GM21576 (cell line): ENCODE results near the gene ZNF280B.
"Not testable (repeated sequence)": the region's sequence is repeated elsewhere in the genome, so short reads cannot be mapped to it uniquely, and the experiment has no call there.

Experiments used
- ATAC-seq: cut with Tn5 transposase; IDR thresholded peaks from one replicate; pipeline ENCODE4 v1.9.1; 2021; ENCODE audit warnings: mild to moderate bottlenecking, moderate library complexity; ENCODE audit not compliant: unreplicated experiment

ZNF280B gene

DNA sequence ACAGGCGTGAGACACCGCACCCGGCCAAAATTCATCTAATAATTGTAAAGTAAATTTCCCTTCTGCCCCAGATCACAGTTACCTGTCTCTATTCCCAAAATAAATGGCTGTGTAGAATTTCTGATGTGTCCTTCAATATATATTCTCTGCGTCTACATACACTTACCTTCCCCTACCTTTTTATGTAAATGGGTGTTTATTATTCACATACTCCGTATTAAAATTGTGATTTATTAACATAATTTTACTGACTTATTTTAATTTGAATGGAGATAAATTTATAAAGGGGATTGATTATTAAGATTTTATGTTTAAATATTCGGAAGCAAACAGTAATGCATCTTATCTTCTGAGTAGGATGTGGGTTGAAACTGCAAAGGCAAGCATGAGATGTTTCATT, 28.0 kb upstream of the ZNF280B start:
- ATAC-seq: no peak

DNA sequence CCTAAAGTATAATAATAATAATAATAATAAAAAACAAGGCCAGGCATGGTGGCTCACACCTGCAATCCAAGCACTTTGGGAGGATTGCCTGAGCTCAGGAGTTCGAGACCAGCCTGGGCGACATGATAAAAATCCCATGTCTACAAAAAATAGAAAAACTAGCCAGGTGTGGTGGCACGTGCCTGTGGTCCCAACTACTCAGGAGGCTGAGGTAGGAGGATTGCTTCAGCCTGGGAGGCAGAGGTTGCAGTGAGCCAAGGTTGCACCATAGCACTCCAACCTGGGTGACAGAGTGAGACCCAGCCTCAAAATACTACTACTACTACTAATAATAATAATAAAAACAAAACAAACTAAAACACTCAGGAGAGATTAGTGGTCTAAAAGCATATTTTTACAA, 27.1 kb upstream of the ZNF280B start:
- no peak for ATAC-seq

DNA sequence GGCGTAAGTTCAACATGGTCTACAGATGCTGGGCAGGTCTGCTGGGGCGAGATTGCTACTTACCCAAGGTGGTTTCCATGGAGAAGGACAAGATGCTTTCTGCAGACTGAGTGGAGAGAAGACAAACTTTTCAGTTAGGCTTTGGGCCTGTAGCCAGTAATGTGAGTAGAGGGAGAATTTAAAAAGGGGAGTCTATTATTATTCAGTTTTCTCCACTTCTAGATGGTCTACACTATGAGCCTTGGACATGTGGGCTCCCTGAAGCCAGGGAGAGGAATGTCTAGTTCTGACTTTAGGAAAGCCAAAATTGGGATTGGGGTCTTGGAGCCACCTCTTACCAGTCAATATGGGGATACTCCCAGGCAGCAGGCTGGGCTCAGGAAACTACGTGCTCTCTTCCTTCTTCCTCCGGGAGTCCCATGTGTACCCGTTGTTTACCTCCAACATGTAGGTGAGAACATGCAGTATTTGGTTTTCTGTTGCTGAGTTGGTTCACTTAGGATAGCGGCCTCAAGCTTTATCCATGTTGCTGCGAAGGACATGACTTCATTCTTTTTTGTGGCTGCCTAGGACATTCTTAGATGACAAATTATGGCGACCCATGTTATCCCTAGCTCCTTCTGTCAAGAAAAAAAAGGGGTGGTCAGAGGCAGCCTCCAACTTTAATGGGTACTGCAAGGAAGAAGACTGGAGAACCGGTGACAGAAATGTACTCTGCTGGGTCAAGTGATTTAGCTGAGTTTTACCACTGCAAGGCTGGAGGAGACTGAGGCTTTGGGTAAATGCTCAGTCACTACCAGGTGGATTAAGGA, 26.3 kb upstream of the ZNF280B start:
- no peak for ATAC-seq

DNA sequence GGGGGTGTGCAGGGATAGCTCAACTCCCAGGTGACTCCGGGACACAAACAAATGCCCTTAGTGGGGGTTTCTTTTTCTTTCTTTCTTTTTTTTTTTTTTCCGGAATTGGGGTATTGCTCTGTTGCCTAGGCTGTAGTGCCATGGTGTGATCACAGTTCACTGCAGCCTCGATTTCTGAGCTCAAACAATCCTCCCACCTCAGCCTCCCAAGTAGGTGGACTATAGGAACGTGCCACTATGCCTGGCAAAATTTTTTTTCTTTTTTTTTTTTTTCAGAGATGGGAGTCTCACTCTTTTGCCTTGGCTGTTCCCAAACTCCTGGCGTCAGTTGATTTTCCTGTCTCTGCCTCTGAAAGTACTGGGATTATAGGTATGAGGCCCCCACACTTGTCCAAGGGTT, 25.3 kb upstream of the ZNF280B start:
- ATAC-seq: no peak

DNA sequence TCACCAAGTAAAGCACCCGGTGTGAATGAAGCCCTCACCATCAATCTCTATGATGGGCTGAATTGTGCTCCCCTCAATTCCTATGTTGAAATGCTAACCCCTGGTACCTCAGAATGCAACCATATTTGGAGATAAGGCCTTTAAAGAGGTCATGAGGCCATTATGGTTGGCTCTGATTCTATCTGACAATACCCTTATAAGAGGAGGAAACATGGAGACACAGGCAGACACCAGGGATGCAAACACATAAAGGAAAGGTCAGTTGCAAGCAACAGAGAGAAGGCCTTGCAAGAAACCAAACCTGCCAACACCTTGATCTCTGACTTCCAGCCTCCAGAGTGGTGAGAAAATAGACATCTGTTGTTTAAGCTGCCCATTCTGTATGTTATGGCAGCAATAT, 24.9 kb upstream of the ZNF280B start:
- ATAC-seq: no peak

DNA sequence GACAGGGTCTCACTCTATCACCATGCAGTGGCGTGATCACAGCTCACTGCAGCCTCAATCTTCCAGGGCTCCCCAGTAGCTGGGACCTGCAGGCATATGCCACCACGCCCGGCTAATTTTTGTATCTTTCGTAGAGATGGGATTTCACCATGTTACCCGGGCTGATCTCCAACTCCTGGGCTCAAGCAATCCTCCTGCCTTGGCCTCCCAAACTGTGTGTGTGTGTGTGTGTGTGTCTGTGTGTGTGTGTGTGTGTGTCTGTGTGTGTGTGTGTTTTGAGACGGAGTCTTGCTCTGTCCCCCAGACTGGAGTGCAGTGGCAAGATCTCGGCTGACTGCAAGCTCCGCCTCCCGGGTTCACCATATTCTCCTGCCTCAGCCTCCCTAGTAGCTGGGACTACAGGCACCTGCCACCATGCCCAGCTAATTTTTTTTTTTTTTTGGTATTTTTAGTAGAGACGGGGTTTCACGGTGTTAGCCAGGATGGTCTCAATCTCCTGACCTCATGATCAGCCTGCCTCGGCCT, 24.1 kb upstream of the ZNF280B start:
- not testable (repeated sequence) for ATAC-seq

DNA sequence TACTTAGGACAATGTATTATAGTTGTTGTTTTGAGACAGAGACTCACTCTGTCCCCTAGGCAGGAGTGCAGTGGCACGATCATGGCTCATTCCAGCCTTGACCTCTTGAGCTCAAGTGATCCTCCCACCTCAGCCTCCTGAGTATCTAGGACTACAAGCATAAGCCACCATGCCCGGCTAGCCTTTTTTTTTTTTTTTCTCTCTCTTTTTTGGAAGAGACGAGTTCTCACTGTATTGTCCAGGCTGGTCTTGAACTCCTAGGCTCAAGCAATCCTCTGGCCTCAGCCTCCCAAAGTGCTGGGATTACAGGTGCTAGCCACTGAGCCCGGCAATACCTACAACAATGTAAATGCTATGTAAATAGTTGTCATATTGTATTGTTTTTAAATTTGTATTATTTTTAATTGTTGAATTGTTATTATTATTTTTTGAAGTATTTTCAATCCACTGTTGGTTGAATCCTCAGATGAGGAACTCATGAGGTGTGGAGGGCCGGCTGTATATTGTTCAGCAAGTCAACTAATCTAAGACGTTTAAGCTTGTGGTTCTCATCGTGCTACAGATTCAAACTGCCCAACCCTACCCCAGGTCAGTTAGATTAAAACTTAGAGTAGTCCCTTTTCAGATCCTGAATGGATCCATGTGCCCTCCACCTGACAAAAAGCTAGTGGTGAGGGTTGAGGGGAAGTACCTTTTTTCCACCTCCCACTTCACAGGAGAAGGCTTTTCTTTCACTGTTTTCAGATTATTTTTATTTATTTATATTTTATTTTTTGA, 23.4 kb upstream of the ZNF280B start:
- no peak for ATAC-seq

DNA sequence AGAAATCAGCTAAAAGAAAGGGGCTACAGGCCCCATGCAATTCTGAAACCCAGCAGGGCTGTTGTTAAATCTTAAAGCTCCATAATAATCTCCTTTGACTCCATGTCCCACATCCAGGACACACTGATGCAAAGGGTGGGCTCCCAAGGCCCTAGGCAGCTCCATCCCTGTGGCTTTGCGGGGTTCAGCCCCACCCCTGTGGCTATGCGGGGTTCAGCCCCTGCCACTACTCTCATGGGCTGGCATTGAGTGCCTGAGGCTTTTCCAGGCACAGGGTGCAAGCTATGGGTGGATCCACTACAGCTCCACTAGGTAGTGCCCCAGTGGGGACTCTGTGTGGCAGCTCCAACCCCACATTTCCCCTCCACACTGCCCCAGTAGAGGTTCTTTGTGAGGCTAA, 20.2 kb upstream of the ZNF280B start:
- ATAC-seq: no peak

DNA sequence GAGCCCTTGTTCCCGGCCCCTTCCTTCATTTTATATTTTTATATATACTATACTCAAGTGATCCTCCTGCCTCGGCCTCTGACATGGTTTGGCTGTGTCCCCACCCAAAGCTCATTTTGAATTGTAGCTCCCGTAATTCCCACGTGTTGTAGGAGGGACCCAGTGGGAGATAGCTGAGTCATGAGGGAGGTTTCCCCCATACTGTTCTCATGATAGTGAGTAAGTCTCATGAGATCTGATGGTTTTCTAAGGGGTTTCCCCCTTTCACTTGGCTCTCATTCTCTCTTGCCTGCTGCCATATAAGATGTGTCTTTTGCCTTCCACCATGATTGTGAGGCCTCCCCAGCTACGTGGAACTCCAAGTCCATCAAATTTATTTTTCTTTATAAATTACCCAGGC, 18.8 kb upstream of the ZNF280B start:
- no peak for ATAC-seq

DNA sequence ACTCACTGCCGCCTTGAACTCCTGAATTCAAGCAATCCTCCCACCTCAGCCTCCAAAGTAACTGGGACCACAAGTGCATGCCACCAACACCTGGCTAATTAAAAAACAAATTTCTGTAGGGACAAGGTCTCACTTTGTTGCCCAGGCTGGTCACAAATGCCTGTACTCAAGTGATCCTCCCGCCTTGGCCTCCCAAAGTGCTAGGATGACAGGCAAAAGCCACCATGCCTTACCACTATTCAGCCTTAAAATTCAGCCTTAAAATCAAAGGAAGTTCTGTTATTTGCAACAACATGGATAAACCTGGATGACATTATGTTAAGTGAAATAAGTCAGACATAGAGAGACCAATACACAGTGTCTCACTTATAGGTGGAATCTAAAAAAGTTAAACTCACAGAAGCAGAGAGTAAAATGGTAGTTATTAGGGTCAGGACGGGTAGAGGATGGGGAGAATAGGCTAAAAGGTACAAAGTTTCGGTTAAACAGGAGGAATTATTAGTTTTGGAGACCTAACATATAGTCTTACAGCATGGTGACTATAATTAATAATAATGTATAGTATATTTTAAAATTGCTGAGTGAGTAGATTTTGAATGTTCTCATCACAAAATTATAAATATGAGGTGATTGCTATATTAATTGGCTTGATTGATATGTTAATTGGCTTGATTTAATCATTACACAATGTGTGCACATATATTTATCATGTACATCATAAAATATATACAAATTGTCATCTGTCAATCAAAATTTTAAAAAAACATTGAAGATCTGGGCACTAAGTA, 17.8 kb upstream of the ZNF280B start:
- no peak for ATAC-seq

DNA sequence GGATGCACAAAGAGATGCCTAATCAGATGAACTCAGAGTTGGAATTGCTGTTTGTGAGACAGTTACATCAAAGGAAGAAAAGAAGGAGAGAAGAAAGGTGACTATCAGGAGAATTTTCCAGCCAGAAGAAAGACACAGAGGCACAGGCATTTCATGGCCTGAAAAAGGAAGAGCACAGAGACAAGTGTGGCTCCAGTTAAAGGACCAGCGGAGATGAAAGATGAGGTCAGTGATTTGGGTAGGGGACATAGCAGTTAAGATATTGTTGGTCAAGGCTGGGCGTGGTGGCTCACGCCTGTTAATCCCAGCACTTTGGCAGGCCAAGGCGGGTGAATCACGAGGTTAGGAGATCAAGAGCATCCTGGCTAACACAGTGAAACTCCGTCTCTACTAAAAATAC, 15.0 kb upstream of the ZNF280B start:
- no peak for ATAC-seq

DNA sequence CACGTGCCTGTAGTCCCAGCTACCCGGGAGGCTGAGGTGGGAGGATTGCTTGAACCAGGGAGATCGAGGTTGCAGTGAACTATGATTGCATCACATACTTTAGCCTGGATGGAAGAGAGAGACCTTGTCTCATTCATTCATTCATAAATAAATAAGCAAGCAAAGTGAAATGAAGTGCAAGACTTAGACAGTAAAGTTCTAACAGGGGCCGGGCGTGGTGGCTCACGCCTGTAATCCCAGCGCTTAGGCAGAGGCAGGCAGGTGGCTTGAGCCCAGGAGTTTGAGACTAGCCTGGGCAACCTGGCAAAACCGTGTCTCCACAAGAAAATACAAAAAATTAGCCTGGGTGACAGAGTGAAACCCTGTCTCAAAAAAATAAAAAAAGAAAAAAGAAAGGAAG, 13.1 kb upstream of the ZNF280B start:
- ATAC-seq: no peak

DNA sequence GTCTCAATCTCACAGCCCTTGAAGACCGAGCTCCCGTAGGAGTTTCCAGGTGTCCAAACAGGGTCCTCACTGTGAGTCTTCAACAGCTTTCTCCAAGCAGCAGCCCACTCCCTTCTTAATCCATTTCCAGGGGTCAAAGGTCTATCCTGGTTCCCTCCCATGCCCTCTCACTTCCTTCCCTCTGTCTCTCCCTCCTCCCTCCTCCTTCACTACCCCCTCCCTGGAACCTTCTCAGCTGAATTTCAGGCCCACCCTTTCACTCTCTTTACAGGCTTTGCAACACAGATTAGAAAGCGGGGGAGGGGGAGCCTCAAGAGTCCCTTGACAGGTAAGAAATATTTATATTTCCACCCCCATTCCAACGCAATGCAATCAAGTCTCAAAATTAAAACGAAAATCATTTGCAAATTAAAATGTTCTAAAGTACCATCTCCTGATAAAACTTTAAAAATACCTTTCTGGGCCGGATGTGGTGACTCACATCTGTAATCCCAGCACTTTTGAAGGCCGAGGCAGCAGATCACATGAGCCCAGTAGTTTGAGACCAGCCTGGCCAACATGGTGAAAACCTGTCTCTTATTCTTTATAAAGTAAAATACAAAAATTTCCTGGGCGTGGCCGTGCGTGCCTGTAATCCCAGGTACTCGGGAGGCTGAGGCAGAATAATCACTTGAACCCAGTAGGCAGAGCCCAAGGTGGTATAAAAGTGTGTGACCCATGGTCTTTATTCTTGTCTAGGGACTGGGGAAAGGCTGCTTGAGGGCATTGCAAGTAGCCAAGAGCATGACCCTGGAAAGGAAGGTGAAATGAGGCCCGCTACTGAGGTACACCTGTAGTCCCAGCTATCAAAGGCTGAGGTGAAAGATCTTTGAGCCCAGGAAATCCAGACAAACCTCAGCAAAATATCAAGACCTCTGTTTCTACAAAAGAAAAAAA, 12.4 kb upstream of the ZNF280B start:
- no peak for ATAC-seq

DNA sequence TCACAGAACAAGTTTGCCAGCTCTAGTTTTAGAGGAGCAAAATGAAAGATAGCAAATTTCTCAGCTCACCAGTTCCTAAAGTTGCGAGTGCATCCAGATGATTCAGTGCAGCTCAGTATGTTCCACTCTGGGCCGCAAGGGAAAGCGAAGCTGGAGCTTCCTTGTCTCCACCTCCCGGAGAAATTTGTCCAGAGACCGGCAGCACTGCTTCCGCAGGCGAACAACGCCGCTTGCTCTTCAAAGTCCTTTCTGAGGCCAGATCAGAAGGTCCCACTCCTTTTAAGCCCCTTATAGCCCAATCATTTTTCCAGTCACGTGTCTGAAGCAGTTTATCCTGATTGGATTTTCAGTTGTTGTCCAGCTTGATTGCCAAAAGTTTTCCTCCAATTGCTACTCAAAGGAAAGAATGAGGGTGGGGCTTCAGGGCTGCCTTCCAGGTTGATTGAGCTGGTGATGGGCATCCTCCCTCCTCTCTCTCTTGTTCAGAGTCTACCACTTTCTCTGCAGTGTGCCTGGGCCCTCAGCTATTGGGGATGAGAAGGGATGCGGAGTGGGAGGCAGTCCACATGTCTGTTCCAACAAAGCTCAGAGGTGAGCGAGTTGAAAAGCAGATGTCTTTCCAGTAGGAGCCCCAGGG, 11.6 kb upstream of the ZNF280B start, which contains the start of gene ZNF280A:
TSS of gene ZNF280A (minus strand) at position 251 of the 637 bp plus-strand sequence. CDS start 4,640 bp downstream, outside the sequence.
- ATAC-seq: no peak

DNA sequence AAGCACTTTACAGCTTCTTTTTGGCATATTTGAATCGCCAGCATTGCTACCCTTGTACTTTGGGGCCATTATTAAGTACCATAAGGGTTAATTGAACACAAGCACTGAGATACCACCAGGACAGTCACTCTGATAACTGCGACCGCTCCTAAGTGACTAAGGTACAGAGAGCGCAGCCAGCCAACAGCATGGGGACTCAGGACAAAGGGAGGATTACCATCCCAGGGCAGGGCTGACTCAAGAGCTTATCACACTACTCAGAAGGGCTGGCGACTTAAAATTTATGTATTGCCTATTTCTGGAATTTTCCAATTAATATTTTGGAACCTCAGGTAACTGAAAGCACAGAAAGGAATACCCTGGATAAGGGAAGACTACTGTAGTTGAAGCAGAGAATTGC, 11.0 kb upstream of the ZNF280B start:
- ATAC-seq: no peak

DNA sequence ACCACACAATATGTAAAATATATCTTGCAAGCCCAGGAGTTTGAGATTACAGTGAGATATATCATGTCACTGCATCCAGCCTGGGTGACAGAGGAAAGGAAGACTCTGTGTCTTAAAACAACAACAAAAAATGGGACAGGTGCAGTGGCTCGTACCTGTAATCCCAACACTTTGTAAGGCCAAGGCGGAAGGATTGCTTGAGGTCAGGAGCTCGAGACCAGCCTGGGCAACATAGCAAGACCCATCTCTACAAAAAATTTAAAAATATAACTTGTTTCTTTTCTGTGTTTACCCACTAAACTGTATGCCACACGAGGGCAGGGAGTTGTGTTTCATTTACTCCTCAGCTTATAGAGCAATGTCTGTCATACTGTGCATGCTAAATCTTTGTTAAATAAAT, 8.4 kb upstream of the ZNF280B start:
- ATAC-seq: no peak

DNA sequence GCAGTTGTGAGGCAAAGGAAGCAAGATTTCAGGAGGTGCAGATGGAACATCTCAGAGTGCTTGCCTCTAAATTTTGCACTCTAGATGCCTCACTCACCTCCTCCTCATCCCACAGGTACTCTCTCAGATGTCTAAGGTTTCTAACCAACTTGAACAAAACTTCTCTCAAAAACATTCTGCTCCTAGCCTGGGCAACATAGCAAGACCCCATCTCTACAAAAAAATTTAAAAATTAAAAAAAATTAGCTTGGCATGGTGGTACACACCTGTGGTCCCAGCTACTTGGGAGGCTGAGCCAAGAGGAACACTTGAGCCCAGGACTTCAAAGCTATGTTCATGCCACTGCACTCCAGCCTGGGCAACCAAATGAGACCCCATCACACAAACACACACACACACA, 7.3 kb upstream of the ZNF280B start:
- ATAC-seq: no peak

DNA sequence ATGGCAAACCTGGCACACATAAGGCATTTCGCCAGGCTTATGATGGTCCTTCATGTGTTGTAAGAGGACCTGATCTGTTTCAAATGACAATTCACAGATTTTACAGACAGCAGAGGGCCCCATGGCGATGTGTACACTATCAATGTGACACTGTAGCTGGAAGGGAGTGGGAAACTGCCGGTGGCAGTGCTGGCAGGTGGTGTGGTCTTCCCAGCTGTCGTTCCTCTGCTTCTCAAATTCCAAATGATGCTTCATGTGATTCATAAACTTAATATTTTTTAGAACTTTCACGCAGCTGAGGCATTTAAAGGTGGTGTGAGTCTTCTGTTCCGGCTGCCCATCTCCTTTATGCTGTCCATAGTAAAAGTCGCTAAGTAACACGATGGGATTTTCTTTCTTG, 5.9 kb upstream of the ZNF280B start:
- ATAC-seq: not testable (repeated sequence)

DNA sequence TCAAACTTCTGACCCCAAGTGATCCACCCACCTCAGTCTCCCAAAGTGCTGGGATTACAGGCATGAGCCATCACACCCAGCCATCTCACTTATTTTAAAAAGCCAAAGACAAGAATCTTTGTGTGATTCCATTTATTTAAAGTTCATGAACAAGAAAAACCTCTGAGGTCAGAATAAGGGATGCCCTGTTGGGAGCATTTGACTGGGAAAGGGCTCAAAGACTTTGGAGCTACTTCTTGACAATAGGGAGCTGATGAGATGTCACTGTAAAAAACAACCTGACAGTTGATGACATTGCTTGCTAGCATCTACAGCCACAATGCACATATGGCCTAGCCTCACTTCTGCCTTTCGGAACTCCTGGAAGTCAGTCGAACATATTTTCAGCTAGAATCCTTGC, 5.1 kb upstream of the ZNF280B start:
- ATAC-seq: no peak

DNA sequence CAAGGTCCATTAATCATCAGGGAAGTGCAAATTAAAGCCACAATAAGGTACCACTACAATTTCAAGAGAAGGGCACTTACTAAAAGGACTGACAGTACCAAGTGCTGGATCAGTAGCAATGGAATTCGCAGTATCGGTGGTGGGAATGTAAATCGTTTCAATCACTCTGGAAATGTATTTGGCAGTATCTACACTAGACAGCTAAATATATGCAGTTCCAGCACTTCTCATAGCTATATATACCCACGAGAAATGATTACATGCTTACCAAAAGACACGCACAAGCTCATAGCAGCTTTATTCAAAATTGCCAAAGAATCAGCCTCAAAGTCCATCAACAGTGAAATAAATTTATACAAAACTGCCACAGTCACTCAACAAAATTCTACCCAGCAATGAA, 4.4 kb upstream of the ZNF280B start:
- ATAC-seq: no peak
